Measurements from ENCODE around the gene DSTN.

Gene DSTN

DNA sequence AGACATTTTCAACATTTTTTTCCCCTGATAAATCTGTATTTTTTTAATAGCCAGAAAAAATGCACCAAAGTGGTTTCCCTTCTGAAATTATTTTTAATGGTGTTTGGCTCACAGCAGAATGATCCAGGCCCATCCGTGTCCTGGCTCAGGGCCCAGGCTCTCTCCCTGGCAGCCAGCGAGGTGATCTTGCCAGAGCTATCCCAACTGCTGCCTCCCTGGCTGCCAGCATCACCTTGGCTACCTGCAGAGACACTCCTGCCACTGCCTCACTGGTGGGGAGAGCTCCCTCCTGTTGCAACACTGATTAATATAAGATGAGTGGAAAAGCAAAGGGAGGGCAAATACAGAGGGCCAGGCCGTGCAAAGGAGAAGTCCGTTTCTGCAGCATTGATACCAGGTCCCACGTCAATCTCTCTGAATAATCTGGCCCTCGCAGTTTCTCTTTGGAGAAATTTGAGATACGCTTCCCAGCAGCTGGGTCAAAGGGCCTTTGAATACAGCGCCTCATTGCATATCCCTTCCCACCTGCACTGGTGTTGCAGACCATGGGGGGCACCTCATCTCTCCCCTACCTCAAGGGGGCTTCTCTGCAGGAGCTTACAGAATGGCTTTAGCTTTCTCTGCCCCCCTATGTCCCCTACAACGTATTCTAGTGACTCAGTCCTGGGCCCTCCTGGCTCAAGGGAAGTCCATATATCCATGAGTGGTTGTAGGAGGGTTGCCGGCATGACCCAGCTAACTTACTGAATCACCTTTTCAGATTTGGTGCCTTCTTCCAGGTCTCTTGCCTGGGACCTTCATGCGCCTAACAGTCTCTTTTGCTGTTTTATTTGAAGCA lies 12.8 kb upstream of the DSTN start:
- Histone ChIP-seq H3K4me3 (ENCODE audit: low read depth, low read length, poor library complexity, severe bottlenecking) (no peak overlapping the region), H3K9ac (ENCODE audit: low read length) (no peak overlapping the region), H3K9me3 (ENCODE audit: low read length) (no peaks in the 10 kb centered on the region), H3K9me2 (ENCODE audit: low read depth, low read length) (no peaks in the 10 kb centered on the region), H3K79me2 (ENCODE audit: insufficient read depth, low read length) (no peaks in the 10 kb centered on the region), H3K4me2 (ENCODE audit: low read length) (no peak overlapping the region), H3K27me3 (ENCODE audit: insufficient read depth, low read length) (no peaks in the 10 kb centered on the region; the same call in 1 of the 2 replicates), H3K27ac (ENCODE audit: low read depth, low read length, poor library complexity, severe bottlenecking) (no peak overlapping the region), H4K20me1 (ENCODE audit: insufficient read depth, low read length) (no peaks in the 10 kb centered on the region), H3K36me3 (ENCODE audit: insufficient read depth, low read length) (no peaks in the 10 kb centered on the region), H3K4me1 (ENCODE audit: insufficient read depth, low read length, severe bottlenecking) (no peaks in the 10 kb centered on the region), H2AFZ (ENCODE audit: low read length) (no peak overlapping the region), H3F3A (ENCODE audit: insufficient read depth, low read length) (no peaks in the 10 kb centered on the region)
- TF ChIP-seq, protein P1, sequence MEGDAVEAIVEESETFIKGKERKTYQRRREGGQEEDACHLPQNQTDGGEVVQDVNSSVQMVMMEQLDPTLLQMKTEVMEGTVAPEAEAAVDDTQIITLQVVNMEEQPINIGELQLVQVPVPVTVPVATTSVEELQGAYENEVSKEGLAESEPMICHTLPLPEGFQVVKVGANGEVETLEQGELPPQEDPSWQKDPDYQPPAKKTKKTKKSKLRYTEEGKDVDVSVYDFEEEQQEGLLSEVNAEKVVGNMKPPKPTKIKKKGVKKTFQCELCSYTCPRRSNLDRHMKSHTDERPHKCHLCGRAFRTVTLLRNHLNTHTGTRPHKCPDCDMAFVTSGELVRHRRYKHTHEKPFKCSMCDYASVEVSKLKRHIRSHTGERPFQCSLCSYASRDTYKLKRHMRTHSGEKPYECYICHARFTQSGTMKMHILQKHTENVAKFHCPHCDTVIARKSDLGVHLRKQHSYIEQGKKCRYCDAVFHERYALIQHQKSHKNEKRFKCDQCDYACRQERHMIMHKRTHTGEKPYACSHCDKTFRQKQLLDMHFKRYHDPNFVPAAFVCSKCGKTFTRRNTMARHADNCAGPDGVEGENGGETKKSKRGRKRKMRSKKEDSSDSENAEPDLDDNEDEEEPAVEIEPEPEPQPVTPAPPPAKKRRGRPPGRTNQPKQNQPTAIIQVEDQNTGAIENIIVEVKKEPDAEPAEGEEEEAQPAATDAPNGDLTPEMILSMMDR (IDR thresholded peaks at IDR 0.05; ENCODE audit: low read length), result no peak
- no peak for TF ChIP-seq EZH2 (IDR thresholded peaks at IDR 0.05; ENCODE audit: borderline replicate concordance, low read length)

DNA sequence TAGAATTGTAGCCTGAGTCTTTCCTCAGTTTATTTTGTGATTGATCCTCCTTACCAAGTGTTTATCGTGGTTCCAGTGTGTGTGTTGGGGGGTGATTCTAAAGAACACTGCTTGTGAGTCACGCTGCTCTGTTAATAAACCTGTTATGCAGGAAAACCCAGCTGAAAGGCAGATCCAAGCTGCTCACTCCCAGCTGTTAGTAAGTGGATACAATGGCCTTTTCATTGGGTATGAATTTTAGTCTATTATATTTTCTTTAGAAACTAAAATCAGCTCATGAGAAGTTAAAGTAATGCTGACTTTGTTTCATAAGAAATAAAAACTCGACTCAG lies 12.2 kb upstream of the DSTN start:
- Histone ChIP-seq H3K9me3 (ENCODE audit: low read length) (no peaks in the 10 kb centered on the region), H3F3A (ENCODE audit: insufficient read depth, low read length) (no peaks in the 10 kb centered on the region), H3K27me3 (ENCODE audit: insufficient read depth, low read length) (no peaks in the 10 kb centered on the region; the same call in 1 of the 2 replicates), H3K36me3 (ENCODE audit: insufficient read depth, low read length) (no peaks in the 10 kb centered on the region), H3K27ac (ENCODE audit: low read depth, low read length, poor library complexity, severe bottlenecking) (no peak overlapping the region), H3K9ac (ENCODE audit: low read length) (no peak overlapping the region), H3K4me1 (ENCODE audit: insufficient read depth, low read length, severe bottlenecking) (no peaks in the 10 kb centered on the region), H3K4me3 (ENCODE audit: low read depth, low read length, poor library complexity, severe bottlenecking) (no peak overlapping the region), H3K4me2 (ENCODE audit: low read length) (no peak overlapping the region), H3K79me2 (ENCODE audit: insufficient read depth, low read length) (no peaks in the 10 kb centered on the region), H2AFZ (ENCODE audit: low read length) (no peak overlapping the region), H3K9me2 (ENCODE audit: low read depth, low read length) (no peaks in the 10 kb centered on the region), H4K20me1 (ENCODE audit: insufficient read depth, low read length) (no peaks in the 10 kb centered on the region)
- no peak for TF ChIP-seq EZH2 (IDR thresholded peaks at IDR 0.05; ENCODE audit: borderline replicate concordance, low read length)
- TF ChIP-seq, protein P1 (IDR thresholded peaks at IDR 0.05; ENCODE audit: low read length), result no peak

DNA sequence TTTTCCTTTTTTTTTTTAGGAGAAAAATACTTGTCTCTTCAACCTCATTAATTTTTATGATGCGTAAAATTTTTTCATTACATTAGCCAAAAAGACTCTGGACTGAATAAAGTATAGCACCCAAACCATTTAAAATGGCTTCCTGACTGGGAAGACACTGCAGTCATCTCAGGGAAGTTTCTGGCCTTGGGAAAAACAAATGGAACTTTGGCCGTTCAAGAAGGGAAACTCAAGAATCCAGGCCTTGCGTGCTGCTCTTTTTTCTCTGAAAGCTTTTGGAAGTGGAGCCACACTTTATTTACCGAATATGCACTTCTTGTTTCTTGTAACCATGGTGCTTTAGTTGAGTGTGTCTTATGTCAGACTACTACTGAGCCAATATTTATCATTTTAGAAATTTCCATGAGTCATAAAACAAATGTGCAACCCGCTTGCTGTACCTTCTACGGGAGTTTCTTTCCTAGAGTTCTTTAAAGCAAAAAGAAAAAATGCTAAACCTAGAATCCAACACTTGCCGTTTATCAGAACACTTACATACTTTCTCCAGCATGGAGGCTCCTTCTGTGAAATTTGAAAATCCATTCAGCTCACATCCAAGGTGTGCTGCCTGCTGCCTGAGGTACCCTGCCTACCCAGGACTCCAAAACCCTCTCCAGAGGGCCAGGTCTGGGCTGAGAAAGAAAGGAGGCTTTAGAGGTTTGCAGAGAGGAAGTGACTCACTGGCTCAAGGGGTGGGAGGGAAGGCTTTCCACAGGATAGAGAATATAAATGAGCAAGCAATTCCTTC lies 11.5 kb upstream of the DSTN start:
- H3K9me2 ChIP-seq (ENCODE audit: low read depth, low read length), result no peaks in the 10 kb centered on the region
- no peaks in the 10 kb centered on the region for H4K20me1 ChIP-seq (ENCODE audit: insufficient read depth, low read length)
- no peaks in the 10 kb centered on the region for H3K27me3 ChIP-seq (ENCODE audit: insufficient read depth, low read length)
- no peaks in the 10 kb centered on the region for H3K36me3 ChIP-seq (ENCODE audit: insufficient read depth, low read length)
- H2AFZ ChIP-seq (ENCODE audit: low read length), result no peak overlapping the region
- TF ChIP-seq, protein P1 (IDR thresholded peaks at IDR 0.05; ENCODE audit: low read length), result no peak
- TF ChIP-seq EZH2 (IDR thresholded peaks at IDR 0.05; ENCODE audit: borderline replicate concordance, low read length), result no peak
- H3K4me1 ChIP-seq (ENCODE audit: insufficient read depth, low read length, severe bottlenecking), result no peaks in the 10 kb centered on the region
- H3K4me3 ChIP-seq (ENCODE audit: low read depth, low read length, poor library complexity, severe bottlenecking), result no peak overlapping the region
- no peak overlapping the region for H3K4me2 ChIP-seq (ENCODE audit: low read length)
- no peaks in the 10 kb centered on the region for H3K79me2 ChIP-seq (ENCODE audit: insufficient read depth, low read length)
- H3K27ac ChIP-seq (ENCODE audit: low read depth, low read length, poor library complexity, severe bottlenecking), result no peak overlapping the region
- H3K9ac ChIP-seq (ENCODE audit: low read length), result no peak overlapping the region
- no peaks in the 10 kb centered on the region for H3F3A ChIP-seq (ENCODE audit: insufficient read depth, low read length)
- H3K9me3 ChIP-seq (ENCODE audit: low read length), result no peaks in the 10 kb centered on the region
